ENCODE data around the gene SLC25A47.
A peak's percentile ranks its signal among the peaks of the same experiment; 100 is the strongest.
"Not testable (repeated sequence)": the region's sequence is repeated elsewhere in the genome, so short reads cannot be mapped to it uniquely, and the experiment has no call there.

The SLC25A47 gene

GRCh38 chr14:100323121-100323941 is at the start of gene SLC25A47:
Gene SLC25A47 (plus strand): TSS chr14:100323339. CDS start chr14:100323415, 76 bp downstream.
- Histone ChIP-seq H3K36me3 (ENCODE audit: control insufficient read depth, insufficient read depth, low read length) (no peaks in the 10 kb centered on the region), H3K9ac (ENCODE audit: low read length) (no peak within 1 kb of the TSS), H3K27me3 (ENCODE audit: control insufficient read depth, insufficient read depth, low read length) (no peaks in the 10 kb centered on the region), H3K27ac (ENCODE audit: low read depth, low read length) (no peak within 1 kb of the TSS), H3K4me1 (ENCODE audit: control insufficient read depth, insufficient read depth, low read length) (no peaks in the 10 kb centered on the region), H3K4me3 (ENCODE audit: low read depth, low read length) (no peak within 1 kb of the TSS), H3K9me3 (ENCODE audit: control insufficient read depth, insufficient read depth, low read depth, low read length) (no peaks in the 10 kb centered on the region)

GRCh38 chr14:100274250-100274649 is 48.9 kb upstream of the SLC25A47 start:
- H3K27me3 ChIP-seq (ENCODE audit: control insufficient read depth, insufficient read depth, low read length): no peaks in the 10 kb centered on the region
- peaks cover 37% of the 10 kb centered on the region for H3K36me3 ChIP-seq (ENCODE audit: control insufficient read depth, insufficient read depth, low read length)
- no peak overlapping the region for H3K9ac ChIP-seq (ENCODE audit: low read length)
- peaks cover 28% of the 10 kb centered on the region for H3K4me1 ChIP-seq (ENCODE audit: control insufficient read depth, insufficient read depth, low read length)
- H3K9me3 ChIP-seq (ENCODE audit: control insufficient read depth, insufficient read depth, low read depth, low read length): no peaks in the 10 kb centered on the region
- H3K4me3 ChIP-seq (ENCODE audit: low read depth, low read length): no peak overlapping the region
- H3K27ac ChIP-seq (ENCODE audit: low read depth, low read length): no peak overlapping the region

GRCh38 chr14:100275214-100275613 is 47.9 kb upstream of the SLC25A47 start:
- no peak overlapping the region for H3K4me3 ChIP-seq (ENCODE audit: low read depth, low read length)
- peaks cover 37% of the 10 kb centered on the region for H3K36me3 ChIP-seq (ENCODE audit: control insufficient read depth, insufficient read depth, low read length)
- H3K4me1 ChIP-seq (ENCODE audit: control insufficient read depth, insufficient read depth, low read length): peaks cover 38% of the 10 kb centered on the region
- H3K9me3 ChIP-seq (ENCODE audit: control insufficient read depth, insufficient read depth, low read depth, low read length): no peaks in the 10 kb centered on the region
- H3K9ac ChIP-seq (ENCODE audit: low read length): no peak overlapping the region
- 0 out of 2 replicates have a peak overlapping the region, but pooled peaks have one; percentile 26 for H3K27ac ChIP-seq (ENCODE audit: low read depth, low read length)
- no peaks in the 10 kb centered on the region for H3K27me3 ChIP-seq (ENCODE audit: control insufficient read depth, insufficient read depth, low read length)

GRCh38 chr14:100278702-100279101 is 44.4 kb upstream of the SLC25A47 start:
- H3K9me3 ChIP-seq (ENCODE audit: control insufficient read depth, insufficient read depth, low read depth, low read length): no peaks in the 10 kb centered on the region
- no peak overlapping the region for H3K4me3 ChIP-seq (ENCODE audit: low read depth, low read length)
- H3K4me1 ChIP-seq (ENCODE audit: control insufficient read depth, insufficient read depth, low read length): peaks cover 52% of the 10 kb centered on the region
- no peak overlapping the region for H3K9ac ChIP-seq (ENCODE audit: low read length)
- no peaks in the 10 kb centered on the region for H3K27me3 ChIP-seq (ENCODE audit: control insufficient read depth, insufficient read depth, low read length)
- no peak overlapping the region for H3K27ac ChIP-seq (ENCODE audit: low read depth, low read length)
- H3K36me3 ChIP-seq (ENCODE audit: control insufficient read depth, insufficient read depth, low read length): peaks cover 43% of the 10 kb centered on the region

- no peaks in the 10 kb centered on the region for H3K9me3 ChIP-seq (ENCODE audit: control insufficient read depth, insufficient read depth, low read depth, low read length)
- peaks cover 50% of the 10 kb centered on the region for H3K4me1 ChIP-seq (ENCODE audit: control insufficient read depth, insufficient read depth, low read length)
- H3K27ac ChIP-seq (ENCODE audit: low read depth, low read length): no peak overlapping the region
- H3K4me3 ChIP-seq (ENCODE audit: low read depth, low read length): no peak overlapping the region
- H3K36me3 ChIP-seq (ENCODE audit: control insufficient read depth, insufficient read depth, low read length): peaks cover 42% of the 10 kb centered on the region
- H3K9ac ChIP-seq (ENCODE audit: low read length): no peak overlapping the region
- H3K27me3 ChIP-seq (ENCODE audit: control insufficient read depth, insufficient read depth, low read length): no peaks in the 10 kb centered on the region
These were observed 44.0 kb upstream of the SLC25A47 start for GRCh38 chr14:100279133-100279532.

- Histone ChIP-seq H3K9ac (ENCODE audit: low read length) (no peak overlapping the region), H3K36me3 (ENCODE audit: control insufficient read depth, insufficient read depth, low read length) (peaks cover 39% of the 10 kb centered on the region), H3K9me3 (ENCODE audit: control insufficient read depth, insufficient read depth, low read depth, low read length) (no peaks in the 10 kb centered on the region), H3K27ac (ENCODE audit: low read depth, low read length) (no peak overlapping the region), H3K4me3 (ENCODE audit: low read depth, low read length) (no peak overlapping the region), H3K4me1 (ENCODE audit: control insufficient read depth, insufficient read depth, low read length) (peaks cover 50% of the 10 kb centered on the region), H3K27me3 (ENCODE audit: control insufficient read depth, insufficient read depth, low read length) (no peaks in the 10 kb centered on the region)
These were observed 43.6 kb upstream of the SLC25A47 start for GRCh38 chr14:100279563-100279962.

- H3K27ac ChIP-seq (ENCODE audit: low read depth, low read length): no peak overlapping the region
- H3K9ac ChIP-seq (ENCODE audit: low read length): no peak overlapping the region
- no peaks in the 10 kb centered on the region for H3K9me3 ChIP-seq (ENCODE audit: control insufficient read depth, insufficient read depth, low read depth, low read length)
- H3K27me3 ChIP-seq (ENCODE audit: control insufficient read depth, insufficient read depth, low read length): no peaks in the 10 kb centered on the region
- H3K36me3 ChIP-seq (ENCODE audit: control insufficient read depth, insufficient read depth, low read length): peaks cover 26% of the 10 kb centered on the region
- no peak overlapping the region for H3K4me3 ChIP-seq (ENCODE audit: low read depth, low read length)
- peaks cover 36% of the 10 kb centered on the region for H3K4me1 ChIP-seq (ENCODE audit: control insufficient read depth, insufficient read depth, low read length)
These were observed 41.7 kb upstream of the SLC25A47 start for GRCh38 chr14:100281286-100282082.

GRCh38 chr14:100282083-100282350 is 41.1 kb upstream of the SLC25A47 start:
- H3K4me1 ChIP-seq (ENCODE audit: control insufficient read depth, insufficient read depth, low read length): peaks cover 37% of the 10 kb centered on the region
- H3K27me3 ChIP-seq (ENCODE audit: control insufficient read depth, insufficient read depth, low read length): no peaks in the 10 kb centered on the region
- no peak overlapping the region for H3K27ac ChIP-seq (ENCODE audit: low read depth, low read length)
- peaks cover 20% of the 10 kb centered on the region for H3K36me3 ChIP-seq (ENCODE audit: control insufficient read depth, insufficient read depth, low read length)
- H3K4me3 ChIP-seq (ENCODE audit: low read depth, low read length): no peak overlapping the region
- H3K9me3 ChIP-seq (ENCODE audit: control insufficient read depth, insufficient read depth, low read depth, low read length): no peaks in the 10 kb centered on the region
- H3K9ac ChIP-seq (ENCODE audit: low read length): no peak overlapping the region

GRCh38 chr14:100282766-100283419 is 40.2 kb upstream of the SLC25A47 start:
- no peaks in the 10 kb centered on the region for H3K9me3 ChIP-seq (ENCODE audit: control insufficient read depth, insufficient read depth, low read depth, low read length)
- H3K27me3 ChIP-seq (ENCODE audit: control insufficient read depth, insufficient read depth, low read length): no peaks in the 10 kb centered on the region
- peaks cover 40% of the 10 kb centered on the region for H3K4me1 ChIP-seq (ENCODE audit: control insufficient read depth, insufficient read depth, low read length)
- no peak overlapping the region for H3K27ac ChIP-seq (ENCODE audit: low read depth, low read length)
- H3K36me3 ChIP-seq (ENCODE audit: control insufficient read depth, insufficient read depth, low read length): peaks cover 12% of the 10 kb centered on the region
- no peak overlapping the region for H3K9ac ChIP-seq (ENCODE audit: low read length)
- H3K4me3 ChIP-seq (ENCODE audit: low read depth, low read length): no peak overlapping the region

- H3K4me1 ChIP-seq (ENCODE audit: control insufficient read depth, insufficient read depth, low read length): peaks cover 40% of the 10 kb centered on the region
- H3K9ac ChIP-seq (ENCODE audit: low read length); H3K36me3 ChIP-seq (ENCODE audit: control insufficient read depth, insufficient read depth, low read length); H3K27ac ChIP-seq (ENCODE audit: low read depth, low read length); H3K4me3 ChIP-seq (ENCODE audit: low read depth, low read length); H3K9me3 ChIP-seq (ENCODE audit: control insufficient read depth, insufficient read depth, low read depth, low read length); H3K27me3 ChIP-seq (ENCODE audit: control insufficient read depth, insufficient read depth, low read length): not testable (repeated sequence)
These were observed 39.7 kb upstream of the SLC25A47 start for GRCh38 chr14:100283436-100283835.
